GM12878 (cell line): ENCODE data around the gene SLF2. TPM values are rescaled to one million over a fixed set of nuclear protein-coding genes. Genes with fewer than 3 reads are reported as not detected.

Source experiments
- CBX5 ChIP-seq: sonication (generic); IDR thresholded peaks from 2 replicates; pipeline ENCODE4 v1.6.1; 2016; ENCODE audit warnings: low read depth, moderate library complexity, mild to moderate bottlenecking, inconsistent platforms
- CEBPB ChIP-seq, 2 experiments: fragments of 150-350 bp in 1 of 2; IDR thresholded peaks; 2 replicates each; pipeline ENCODE4 v1.6.1; 2012 to 2014; ENCODE audit warnings: low read depth in 2 of 2, low read length in 2 of 2, borderline replicate concordance in 1 of 2, inconsistent platforms in 1 of 2
- GABPA ChIP-seq: IDR thresholded peaks from 2 replicates; pipeline ENCODE4 v1.6.1; 2014; ENCODE audit warnings: antibody characterized with exemption, low read depth, mild to moderate bottlenecking, inconsistent platforms
- GATAD2B ChIP-seq: fragments of 450-650 bp; conservative IDR thresholded peaks from 2 replicates; pipeline ENCODE4 v1.6.1; 2017; ENCODE audit warnings: low read depth, mild to moderate bottlenecking, moderate library complexity
- HCFC1 ChIP-seq: fragments of 150-350 bp; IDR thresholded peaks from 2 replicates; pipeline ENCODE4 v1.6.1; 2014; ENCODE audit warnings: low read length
- IRF3 ChIP-seq: fragments of 450-650 bp; IDR thresholded peaks from 2 replicates; pipeline ENCODE4 v1.6.1; 2014; ENCODE audit warnings: mild to moderate bottlenecking
- IRF4 ChIP-seq: IDR thresholded peaks from 2 replicates; pipeline ENCODE4 v1.6.1; 2011; ENCODE audit warnings: low read depth, low read length
- IRF5 ChIP-seq: fragments of 450-650 bp; IDR thresholded peaks from 2 replicates; pipeline ENCODE4 v1.6.1; 2017; ENCODE audit warnings: borderline replicate concordance
- KLF5 ChIP-seq: fragments of 450-650 bp; IDR thresholded peaks from 2 replicates; pipeline ENCODE4 v1.6.1; 2014; ENCODE audit warnings: mild to moderate bottlenecking; ENCODE audit not compliant: partially characterized antibody
- MXI1 ChIP-seq: fragments of 150-350 bp; IDR thresholded peaks from 2 replicates; pipeline ENCODE4 v1.6.1; 2011; ENCODE audit warnings: low read depth, mild to moderate bottlenecking, inconsistent platforms, low read length, improper control_type of control experiment
- MYB ChIP-seq: fragments of 150-350 bp; IDR thresholded peaks from 2 replicates; pipeline ENCODE4 v1.6.1; 2014; ENCODE audit warnings: mild to moderate bottlenecking, low read depth, low read length, borderline replicate concordance
- NFYA ChIP-seq: IDR thresholded peaks from 2 replicates; pipeline ENCODE4 v1.6.1; 2011; ENCODE audit warnings: low read depth, mild to moderate bottlenecking, low read length, improper control_type of control experiment, borderline replicate concordance
- NR2C1 ChIP-seq: fragments of 450-650 bp; IDR thresholded peaks from 2 replicates; pipeline ENCODE4 v1.6.1; 2017; ENCODE audit warnings: antibody characterized with exemption, mild to moderate bottlenecking, moderate library complexity
- RELB ChIP-seq: fragments of 450-650 bp; IDR thresholded peaks from 2 replicates; pipeline ENCODE4 v1.6.1; 2017; ENCODE audit warnings: low read depth, mild to moderate bottlenecking, moderate library complexity
- SIN3A ChIP-seq: IDR thresholded peaks from 2 replicates; pipeline ENCODE4 v1.6.1; 2012; ENCODE audit warnings: low read depth, low read length, improper control_type of control experiment
- SMAD5 ChIP-seq: IDR thresholded peaks from 2 replicates; pipeline ENCODE4 v1.6.1; 2016; ENCODE audit warnings: antibody characterized with exemption, low read depth
- STAT3 ChIP-seq: IDR thresholded peaks from 2 replicates; pipeline ENCODE4 v1.6.1; 2011; ENCODE audit warnings: low read depth, low read length, improper control_type of control experiment
- SUPT20H ChIP-seq: IDR thresholded peaks from 2 replicates; pipeline ENCODE4 v1.6.1; 2011; ENCODE audit warnings: low read depth, mild to moderate bottlenecking, low read length, moderate library complexity, borderline replicate concordance; ENCODE audit not compliant: control insufficient read depth
- SUZ12 ChIP-seq: fragments of 200-600 bp; sonication (generic); IDR thresholded peaks from one replicate; pipeline ENCODE4 v1.6.1; 2018; ENCODE audit warnings: antibody characterized with exemption, mild to moderate bottlenecking; ENCODE audit not compliant: unreplicated experiment
- ZBTB11 ChIP-seq: fragments of 450-650 bp; formaldehyde crosslinking; IDR thresholded peaks from 2 replicates; pipeline ENCODE4 v1.5.0; 2022; ENCODE audit warnings: mild to moderate bottlenecking, missing genetic modification characterization
- ZBTB33 ChIP-seq: fragments of 450-650 bp; IDR thresholded peaks from 2 replicates; pipeline ENCODE4 v1.6.1; 2017; ENCODE audit warnings: mild to moderate bottlenecking
- ZNF622 ChIP-seq: fragments of 450-650 bp; IDR thresholded peaks from 2 replicates; pipeline ENCODE4 v1.6.1; 2017; ENCODE audit warnings: mild to moderate bottlenecking, inconsistent platforms
- polyA plus RNA-seq, 11 experiments: library from polyadenylated mRNA; depleted of rRNA in 4 of 11; unstranded in 6 of 11; stranded (reverse) in 5 of 11; fragments of >200 nt; fragmentation: Nextera tagmentation in 4 of 11; fragmentation: Illumina TruSeq in 1 of 11; extraction: Ambion mirVana in 4 of 11; extraction: Trizol in 1 of 11; gene quantifications; 1 replicate in 1 of 11; 2 replicates in 10 of 11; pipeline versions ENCODE4 v1.2.1 to v1.2.3, GENCODE V29; 2011 to 2016; ENCODE audit warnings: inconsistent platforms in 2 of 11, missing spikeins in 2 of 11, low read depth in 1 of 11
- total RNA-seq, 4 experiments: library from RNA; depleted of rRNA in 3 of 4; stranded (reverse); fragments of >200 nt in 3 of 4; fragmentation: Illumina TruSeq in 1 of 4; extraction: Trizol in 1 of 4; gene quantifications; 2 replicates each; pipeline versions ENCODE4 v1.2.1 to v1.2.3, GENCODE V29; 2013 to 2021

The SLF2 gene
- total and polyA plus RNA-seq, 10 of the 15 experiments (the other 5 are each of a cell fraction or from before 2014, with no cell fraction given), result 3.0 to 25.2 (median 17.9) TPM

- no peak for TF ChIP-seq ZBTB33
- no peak for TF ChIP-seq IRF3
- 0 out of 2 replicates have a peak, but pooled peaks have one; percentile 50 for TF ChIP-seq RELB
- no peak for TF ChIP-seq STAT3
- no peak for TF ChIP-seq ZBTB11 (CRISPR knock-in tag)
- no peak for TF ChIP-seq ZNF622
- no peak for TF ChIP-seq SMAD5
- TF ChIP-seq KLF5, result no peak
- TF ChIP-seq NR2C1, result no peak
- no peak for TF ChIP-seq SUZ12
- TF ChIP-seq CEBPB (IDR thresholded peaks at IDR 0.05; ENCODE audit: borderline replicate concordance in 1 of 2, low read depth in 2 of 2, low read length in 2 of 2), result no peak
- TF ChIP-seq SIN3A, result peak; percentile 40; the same call in 1 of the 2 replicates
- TF ChIP-seq CBX5, result no peak
- no peak for TF ChIP-seq IRF5
- no peak for TF ChIP-seq NFYA
- TF ChIP-seq IRF4, result no peak
- TF ChIP-seq HCFC1, result no peak
- TF ChIP-seq GATAD2B, result no peak
- TF ChIP-seq MXI1, result no peak
- TF ChIP-seq GABPA, result peak; percentile 81; the same call in 1 of the 2 replicates
- no peak for TF ChIP-seq SUPT20H
- TF ChIP-seq MYB, result no peak
Measured at GRCh38 chr10:100987685-100988049, 74.9 kb downstream of the SLF2 start (continued).
